CD4-positive, alpha-beta T cell treated with Interleukin-15 for 4 hours (primary cell): ENCODE data around the gene SNRPA.
"Not testable (repeated sequence)": the region's sequence is repeated elsewhere in the genome, so short reads cannot be mapped to it uniquely, and the experiment has no call there.

Experiments
- DNase-seq: peaks from one replicate; pipeline ENCODE4 v3.0.0-alpha.2; 2020; ENCODE audit warnings: low spot score

Gene SNRPA

GRCh38 chr19:40721936-40722661 lies 28.9 kb upstream of the SNRPA start:
- no peak for DNase-seq

- DNase-seq, result no peak
These were observed 27.2 kb upstream of the SNRPA start for GRCh38 chr19:40723661-40724254.

- DNase-seq, result no peak
These were observed 26.7 kb upstream of the SNRPA start for GRCh38 chr19:40724315-40724714.

- DNase-seq, result no peak
These were observed 26.1 kb upstream of the SNRPA start for GRCh38 chr19:40724855-40725254.

- DNase-seq, result no peak
These were observed 24.7 kb upstream of the SNRPA start for GRCh38 chr19:40726279-40726678.

GRCh38 chr19:40730065-40730464 lies 20.9 kb upstream of the SNRPA start:
- not testable (repeated sequence) for DNase-seq

GRCh38 chr19:40732304-40732703 lies 18.7 kb upstream of the SNRPA start:
- not testable (repeated sequence) for DNase-seq

- no peak for DNase-seq
These were observed 17.9 kb upstream of the SNRPA start for GRCh38 chr19:40733149-40733548.

GRCh38 chr19:40735013-40735771 lies 15.8 kb upstream of the SNRPA start:
- no peak for DNase-seq

GRCh38 chr19:40736661-40737060 lies 14.3 kb upstream of the SNRPA start:
- DNase-seq, result no peak

GRCh38 chr19:40737102-40737644 lies 13.8 kb upstream of the SNRPA start:
- DNase-seq, result no peak

GRCh38 chr19:40739030-40739839 lies 11.8 kb upstream of the SNRPA start:
- DNase-seq, result no peak

- DNase-seq, result no peak
These were observed 10.9 kb upstream of the SNRPA start for GRCh38 chr19:40739871-40740703.

- no peak for DNase-seq
These were observed 10.3 kb upstream of the SNRPA start for GRCh38 chr19:40740747-40741146.

- no peak for DNase-seq
These were observed 9.2 kb upstream of the SNRPA start for GRCh38 chr19:40741527-40742390.

GRCh38 chr19:40742477-40742876 lies 8.5 kb upstream of the SNRPA start:
- DNase-seq, result no peak

GRCh38 chr19:40742886-40743285 lies 8.1 kb upstream of the SNRPA start:
- no peak for DNase-seq

- no peak for DNase-seq
These were observed 7.1 kb upstream of the SNRPA start for GRCh38 chr19:40743926-40744325.

GRCh38 chr19:40744554-40745401 lies 6.2 kb upstream of the SNRPA start:
- peak; percentile 34 for DNase-seq
